ENCODE results near the gene MTPN. TPM values are rescaled to one million over a fixed set of nuclear protein-coding genes. Genes with fewer than 3 reads are reported as not detected.

The MTPN gene
- total and polyA plus RNA-seq, 10 of the 15 experiments (the other 5 are each of a cell fraction or from before 2014, with no cell fraction given) = 38.7 to 146 (median 85.4) TPM

DNA sequence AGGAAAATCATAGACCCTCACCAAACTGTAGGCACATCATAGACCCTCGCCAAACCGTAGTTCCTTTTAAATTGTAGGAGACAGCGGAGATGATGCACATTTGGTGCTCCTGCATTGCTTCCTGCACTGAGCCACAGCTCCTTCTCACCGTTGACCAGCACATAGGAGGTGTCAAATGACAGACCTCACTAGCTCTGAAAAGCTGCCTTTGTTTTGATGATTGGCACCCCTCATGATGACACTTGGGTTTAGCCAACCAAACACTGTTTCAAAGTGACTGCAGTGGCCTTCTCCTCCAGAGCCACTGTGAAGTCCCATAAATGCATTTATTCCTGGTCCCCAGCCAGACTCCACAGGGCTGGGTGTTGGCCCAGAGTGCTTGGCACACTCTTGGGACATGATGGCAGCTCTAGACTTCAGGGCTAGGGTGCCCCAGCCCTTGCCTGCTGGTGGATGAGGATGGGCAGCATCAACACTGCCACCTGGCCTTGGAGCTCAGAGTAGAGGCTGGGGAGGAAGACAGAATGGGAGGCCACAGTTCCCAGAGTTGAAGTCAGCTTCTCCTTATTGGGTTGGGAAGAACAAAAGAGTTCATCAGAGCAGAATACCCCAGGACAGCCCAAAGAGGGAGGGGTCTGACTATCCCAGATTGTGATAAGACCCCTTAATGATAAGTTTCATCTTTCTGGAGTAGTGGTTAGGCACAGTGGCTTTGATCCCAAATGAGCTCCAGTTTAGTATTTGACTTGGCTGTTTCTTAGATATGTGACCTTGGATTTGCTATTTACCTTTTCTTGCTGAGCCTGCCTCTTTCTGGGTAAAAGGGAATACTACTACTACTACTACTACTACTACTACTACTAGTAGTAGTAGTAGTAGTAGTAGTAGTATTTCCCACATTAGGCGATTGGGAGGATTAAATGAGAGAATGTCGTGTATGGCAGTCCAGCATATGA, 75.3 kb downstream of the MTPN start:
- intact Hi-C loops (cut with micrococcal nuclease; ENCODE audit: unreplicated experiment) = no loop called here
- Histone ChIP-seq H3K27me3 (replicated peaks in 1 of 2; ENCODE audit: control insufficient read depth in 2 of 2, insufficient read depth in 2 of 2, low read length in 1 of 2) (no peaks in the 10 kb centered on the region), H3K4me1 (ENCODE audit: control insufficient read depth, insufficient read depth, low read length) (no peaks in the 10 kb centered on the region), H3K9me3 (replicated peaks; ENCODE audit: control insufficient read depth, insufficient read depth, low read length) (no peaks in the 10 kb centered on the region), H4K20me1 (ENCODE audit: control insufficient read depth, insufficient read depth) (no peaks in the 10 kb centered on the region), H3K79me2 (ENCODE audit: control insufficient read depth, insufficient read depth, low read length) (no peaks in the 10 kb centered on the region), H3K27ac (ENCODE audit: control insufficient read depth, insufficient read depth) (no peak overlapping the region), H3K9ac (ENCODE audit: control insufficient read depth, insufficient read depth, low read length) (no peak overlapping the region), H2AFZ (ENCODE audit: control insufficient read depth, low read depth, low read length) (no peak overlapping the region), H3K36me3 (ENCODE audit: control insufficient read depth in 2 of 2, insufficient read depth in 2 of 2, low read length in 1 of 2) (no peaks in the 10 kb centered on the region), H3K4me2 (ENCODE audit: control insufficient read depth, insufficient read depth) (no peak overlapping the region), H3K4me3 (no peak overlapping the region)
- in situ Hi-C loops (cut with MboI) = no loop called here
- ATAC-seq (no peak), DNase-seq (ENCODE audit: low read depth, low spot score) (no peak), FAIRE-seq (no peak)
- ChIA-PET RAD21 (ENCODE audit: unreplicated experiment) (interaction anchor here (1.0 kb wide), 1 partner anchor 37 kb away, joined by 3 read pairs; no protein-coding TSS in a partner anchor), POLR2A (no interaction called here), SMC1A (ENCODE audit: uncharacterized antibody, unreplicated experiment) (interaction anchor here (0.8 kb wide), 1 partner anchor 23 kb away, joined by 3 read pairs; no protein-coding TSS in a partner anchor), CTCF (interaction anchor here (0.6 to 0.9 kb wide), 2 partner anchors 10 to 1286 kb away, joined by 3 to 4 read pairs; no protein-coding TSS in a partner anchor)
- BruUV-seq (replicated peaks) = no TSS peak
- 74% methylated on average over 6 of the region's 6 CpGs for WGBS (ENCODE audit: insufficient coverage, insufficient replicate concordance, low lambda C conversion rate, missing lambda C conversion rate)
- TF ChIP-seq NRF1 (conservative IDR thresholded peaks at IDR 0.05; ENCODE audit: low read depth, low read length) (no peak), STAT1 (conservative IDR thresholded peaks at IDR 0.05) (no peak), POLR2A (IDR thresholded peaks at IDR 0.05; ENCODE audit: low read depth, low read length) (no peak), HDGF (IDR thresholded peaks at IDR 0.05) (no peak), PAX5 (IDR thresholded peaks at IDR 0.05; ENCODE audit: borderline replicate concordance, low read depth, low read length) (no peak), NBN (IDR thresholded peaks at IDR 0.05) (no peak), RB1 (IDR thresholded peaks at IDR 0.05; ENCODE audit: borderline replicate concordance) (no peak), CREB1 (IDR thresholded peaks at IDR 0.05; ENCODE audit: low read depth) (no peak), RFX5 (IDR thresholded peaks at IDR 0.05; ENCODE audit: low read depth, low read length) (no peak), RCOR1 (conservative IDR thresholded peaks at IDR 0.05; ENCODE audit: low read depth, low read length) (no peak), IKZF2 (IDR thresholded peaks at IDR 0.05) (no peak), TCF12 (IDR thresholded peaks at IDR 0.05; ENCODE audit: low read depth, low read length) (no peak)
- TF ChIP-seq, protein P1, sequence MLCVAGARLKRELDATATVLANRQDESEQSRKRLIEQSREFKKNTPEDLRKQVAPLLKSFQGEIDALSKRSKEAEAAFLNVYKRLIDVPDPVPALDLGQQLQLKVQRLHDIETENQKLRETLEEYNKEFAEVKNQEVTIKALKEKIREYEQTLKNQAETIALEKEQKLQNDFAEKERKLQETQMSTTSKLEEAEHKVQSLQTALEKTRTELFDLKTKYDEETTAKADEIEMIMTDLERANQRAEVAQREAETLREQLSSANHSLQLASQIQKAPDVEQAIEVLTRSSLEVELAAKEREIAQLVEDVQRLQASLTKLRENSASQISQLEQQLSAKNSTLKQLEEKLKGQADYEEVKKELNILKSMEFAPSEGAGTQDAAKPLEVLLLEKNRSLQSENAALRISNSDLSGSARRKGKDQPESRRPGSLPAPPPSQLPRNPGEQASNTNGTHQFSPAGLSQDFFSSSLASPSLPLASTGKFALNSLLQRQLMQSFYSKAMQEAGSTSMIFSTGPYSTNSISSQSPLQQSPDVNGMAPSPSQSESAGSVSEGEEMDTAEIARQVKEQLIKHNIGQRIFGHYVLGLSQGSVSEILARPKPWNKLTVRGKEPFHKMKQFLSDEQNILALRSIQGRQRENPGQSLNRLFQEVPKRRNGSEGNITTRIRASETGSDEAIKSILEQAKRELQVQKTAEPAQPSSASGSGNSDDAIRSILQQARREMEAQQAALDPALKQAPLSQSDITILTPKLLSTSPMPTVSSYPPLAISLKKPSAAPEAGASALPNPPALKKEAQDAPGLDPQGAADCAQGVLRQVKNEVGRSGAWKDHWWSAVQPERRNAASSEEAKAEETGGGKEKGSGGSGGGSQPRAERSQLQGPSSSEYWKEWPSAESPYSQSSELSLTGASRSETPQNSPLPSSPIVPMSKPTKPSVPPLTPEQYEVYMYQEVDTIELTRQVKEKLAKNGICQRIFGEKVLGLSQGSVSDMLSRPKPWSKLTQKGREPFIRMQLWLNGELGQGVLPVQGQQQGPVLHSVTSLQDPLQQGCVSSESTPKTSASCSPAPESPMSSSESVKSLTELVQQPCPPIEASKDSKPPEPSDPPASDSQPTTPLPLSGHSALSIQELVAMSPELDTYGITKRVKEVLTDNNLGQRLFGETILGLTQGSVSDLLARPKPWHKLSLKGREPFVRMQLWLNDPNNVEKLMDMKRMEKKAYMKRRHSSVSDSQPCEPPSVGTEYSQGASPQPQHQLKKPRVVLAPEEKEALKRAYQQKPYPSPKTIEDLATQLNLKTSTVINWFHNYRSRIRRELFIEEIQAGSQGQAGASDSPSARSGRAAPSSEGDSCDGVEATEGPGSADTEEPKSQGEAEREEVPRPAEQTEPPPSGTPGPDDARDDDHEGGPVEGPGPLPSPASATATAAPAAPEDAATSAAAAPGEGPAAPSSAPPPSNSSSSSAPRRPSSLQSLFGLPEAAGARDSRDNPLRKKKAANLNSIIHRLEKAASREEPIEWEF (IDR thresholded peaks at IDR 0.05; ENCODE audit: insufficient replicate concordance, low read depth, low read length) = no peak
- TF ChIP-seq, protein P2, sequence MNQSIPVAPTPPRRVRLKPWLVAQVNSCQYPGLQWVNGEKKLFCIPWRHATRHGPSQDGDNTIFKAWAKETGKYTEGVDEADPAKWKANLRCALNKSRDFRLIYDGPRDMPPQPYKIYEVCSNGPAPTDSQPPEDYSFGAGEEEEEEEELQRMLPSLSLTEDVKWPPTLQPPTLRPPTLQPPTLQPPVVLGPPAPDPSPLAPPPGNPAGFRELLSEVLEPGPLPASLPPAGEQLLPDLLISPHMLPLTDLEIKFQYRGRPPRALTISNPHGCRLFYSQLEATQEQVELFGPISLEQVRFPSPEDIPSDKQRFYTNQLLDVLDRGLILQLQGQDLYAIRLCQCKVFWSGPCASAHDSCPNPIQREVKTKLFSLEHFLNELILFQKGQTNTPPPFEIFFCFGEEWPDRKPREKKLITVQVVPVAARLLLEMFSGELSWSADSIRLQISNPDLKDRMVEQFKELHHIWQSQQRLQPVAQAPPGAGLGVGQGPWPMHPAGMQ (IDR thresholded peaks at IDR 0.05; ENCODE audit: borderline replicate concordance) = no peak
- TF ChIP-seq, protein P3, sequence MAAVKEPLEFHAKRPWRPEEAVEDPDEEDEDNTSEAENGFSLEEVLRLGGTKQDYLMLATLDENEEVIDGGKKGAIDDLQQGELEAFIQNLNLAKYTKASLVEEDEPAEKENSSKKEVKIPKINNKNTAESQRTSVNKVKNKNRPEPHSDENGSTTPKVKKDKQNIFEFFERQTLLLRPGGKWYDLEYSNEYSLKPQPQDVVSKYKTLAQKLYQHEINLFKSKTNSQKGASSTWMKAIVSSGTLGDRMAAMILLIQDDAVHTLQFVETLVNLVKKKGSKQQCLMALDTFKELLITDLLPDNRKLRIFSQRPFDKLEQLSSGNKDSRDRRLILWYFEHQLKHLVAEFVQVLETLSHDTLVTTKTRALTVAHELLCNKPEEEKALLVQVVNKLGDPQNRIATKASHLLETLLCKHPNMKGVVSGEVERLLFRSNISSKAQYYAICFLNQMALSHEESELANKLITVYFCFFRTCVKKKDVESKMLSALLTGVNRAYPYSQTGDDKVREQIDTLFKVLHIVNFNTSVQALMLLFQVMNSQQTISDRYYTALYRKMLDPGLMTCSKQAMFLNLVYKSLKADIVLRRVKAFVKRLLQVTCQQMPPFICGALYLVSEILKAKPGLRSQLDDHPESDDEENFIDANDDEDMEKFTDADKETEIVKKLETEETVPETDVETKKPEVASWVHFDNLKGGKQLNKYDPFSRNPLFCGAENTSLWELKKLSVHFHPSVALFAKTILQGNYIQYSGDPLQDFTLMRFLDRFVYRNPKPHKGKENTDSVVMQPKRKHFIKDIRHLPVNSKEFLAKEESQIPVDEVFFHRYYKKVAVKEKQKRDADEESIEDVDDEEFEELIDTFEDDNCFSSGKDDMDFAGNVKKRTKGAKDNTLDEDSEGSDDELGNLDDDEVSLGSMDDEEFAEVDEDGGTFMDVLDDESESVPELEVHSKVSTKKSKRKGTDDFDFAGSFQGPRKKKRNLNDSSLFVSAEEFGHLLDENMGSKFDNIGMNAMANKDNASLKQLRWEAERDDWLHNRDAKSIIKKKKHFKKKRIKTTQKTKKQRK (IDR thresholded peaks at IDR 0.05; ENCODE audit: low read depth, low read length) = no peak

Measured in GM12878 (cell line).